NT2/D1 (cell line): ENCODE data around the gene PADI4.

Source experiments
- SUZ12 ChIP-seq: IDR thresholded peaks from 2 replicates; pipeline ENCODE4 v1.6.1; 2011; ENCODE audit not compliant: insufficient read length, insufficient read depth; ENCODE audit errors: extremely low read depth
- YY1 ChIP-seq: IDR thresholded peaks from 2 replicates; pipeline ENCODE4 v1.6.1; 2011; ENCODE audit not compliant: insufficient read length, insufficient read depth
- ZNF274 ChIP-seq: IDR thresholded peaks from 2 replicates; pipeline ENCODE4 v1.6.1; 2011; ENCODE audit warnings: mild to moderate bottlenecking, low read depth, low read length

- TF ChIP-seq ZNF274 (no peak), YY1 (no peak), SUZ12 (no peak)
These were observed 61.5 kb downstream of the PADI4 start for GRCh38 chr1:17369466-17369865.
